HL-60/S4 treated with retinoic acid at 250 ng/mL for 4 days and 3 days (cell line): ENCODE measurements around the gene IPO4.
"Not testable (repeated sequence)": the region's sequence is repeated elsewhere in the genome, so short reads cannot be mapped to it uniquely, and the experiment has no call there.

ENCODE experiments used
- in situ Hi-C: fragments of 300-500 bp; cut with MboI; formaldehyde crosslinking; loops from 2 replicates; pipeline ENCODE4 v1.7.0; 2022; ENCODE audit warnings: low sequenced_read_pairs

The IPO4 gene

DNA sequence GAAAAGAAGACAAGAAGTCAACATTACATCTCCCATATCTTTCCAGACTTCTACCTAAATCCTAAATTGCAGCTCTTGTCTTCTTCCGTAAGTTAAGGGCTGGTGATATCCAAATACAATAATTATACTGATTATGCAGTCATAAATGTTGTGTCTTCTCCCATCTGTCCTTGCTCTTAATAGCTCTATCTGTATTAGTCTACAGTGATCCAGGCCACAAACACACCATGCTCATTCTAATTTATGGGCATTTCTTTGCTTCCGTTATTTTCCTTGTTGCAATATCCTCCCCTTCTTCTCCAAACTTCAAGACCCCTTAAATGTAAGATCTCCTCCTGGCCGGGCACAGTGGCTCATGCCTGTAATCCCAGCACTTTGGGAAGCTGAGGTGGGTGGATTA is 30.9 kb upstream of the IPO4 start:
- in situ Hi-C loops = no loop called here

DNA sequence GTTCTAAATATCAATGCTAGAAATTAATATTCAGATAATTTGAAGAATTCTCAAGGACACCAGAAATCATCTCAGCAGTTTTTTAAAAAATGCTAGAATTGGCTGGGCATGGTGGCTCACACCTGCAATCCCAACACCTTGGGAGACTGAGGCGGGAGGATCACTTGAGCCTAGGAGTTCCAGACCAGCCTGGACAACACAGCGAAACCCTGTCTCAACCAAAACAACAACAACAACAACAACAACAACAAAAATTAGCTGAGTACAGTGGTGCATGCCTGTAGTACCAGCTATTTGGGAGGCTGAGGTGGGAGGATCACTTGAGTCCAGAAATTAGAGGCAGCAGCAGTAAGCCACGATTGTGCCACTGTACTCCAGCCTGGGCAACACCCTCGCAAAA is 30.5 kb upstream of the IPO4 start:
- in situ Hi-C loops = no loop called here

DNA sequence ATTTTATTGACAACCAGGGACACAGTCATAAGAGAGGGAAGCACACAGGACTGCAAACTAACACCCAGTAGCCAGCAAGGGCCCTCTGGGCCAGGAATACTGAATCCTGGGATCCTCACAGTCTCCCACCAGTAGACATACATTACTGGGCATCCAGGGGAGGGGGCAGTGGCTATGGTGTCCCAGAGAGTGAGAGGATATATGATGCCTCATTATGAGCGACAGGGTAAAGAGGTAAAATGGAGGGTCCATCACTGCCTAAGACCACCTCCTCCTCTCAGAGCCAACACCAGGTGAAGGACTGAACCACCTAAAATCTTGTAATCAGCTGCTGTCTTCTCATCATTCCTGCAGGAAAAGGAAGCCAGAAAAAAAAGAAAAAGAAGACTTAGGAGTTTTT is 28.3 kb upstream of the IPO4 start:
- in situ Hi-C loops = not testable (repeated sequence)

DNA sequence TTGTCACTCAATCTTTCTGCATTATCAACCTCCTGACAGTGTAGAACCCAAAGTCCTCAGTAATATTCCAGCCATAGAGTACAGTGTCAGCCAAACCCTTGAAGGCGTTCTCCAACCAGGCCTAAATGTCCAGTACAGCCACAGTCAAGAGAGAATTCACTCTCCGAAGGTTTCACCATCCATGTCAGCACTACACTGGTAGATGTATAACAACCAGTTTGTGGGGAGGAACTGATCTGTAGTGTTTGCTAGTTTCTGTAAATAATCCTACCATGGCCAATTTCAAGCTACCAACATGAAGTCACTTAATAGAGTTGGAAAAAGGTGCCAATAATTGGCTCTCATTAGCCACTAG is 27.7 kb upstream of the IPO4 start:
- in situ Hi-C loops = no loop called here

DNA sequence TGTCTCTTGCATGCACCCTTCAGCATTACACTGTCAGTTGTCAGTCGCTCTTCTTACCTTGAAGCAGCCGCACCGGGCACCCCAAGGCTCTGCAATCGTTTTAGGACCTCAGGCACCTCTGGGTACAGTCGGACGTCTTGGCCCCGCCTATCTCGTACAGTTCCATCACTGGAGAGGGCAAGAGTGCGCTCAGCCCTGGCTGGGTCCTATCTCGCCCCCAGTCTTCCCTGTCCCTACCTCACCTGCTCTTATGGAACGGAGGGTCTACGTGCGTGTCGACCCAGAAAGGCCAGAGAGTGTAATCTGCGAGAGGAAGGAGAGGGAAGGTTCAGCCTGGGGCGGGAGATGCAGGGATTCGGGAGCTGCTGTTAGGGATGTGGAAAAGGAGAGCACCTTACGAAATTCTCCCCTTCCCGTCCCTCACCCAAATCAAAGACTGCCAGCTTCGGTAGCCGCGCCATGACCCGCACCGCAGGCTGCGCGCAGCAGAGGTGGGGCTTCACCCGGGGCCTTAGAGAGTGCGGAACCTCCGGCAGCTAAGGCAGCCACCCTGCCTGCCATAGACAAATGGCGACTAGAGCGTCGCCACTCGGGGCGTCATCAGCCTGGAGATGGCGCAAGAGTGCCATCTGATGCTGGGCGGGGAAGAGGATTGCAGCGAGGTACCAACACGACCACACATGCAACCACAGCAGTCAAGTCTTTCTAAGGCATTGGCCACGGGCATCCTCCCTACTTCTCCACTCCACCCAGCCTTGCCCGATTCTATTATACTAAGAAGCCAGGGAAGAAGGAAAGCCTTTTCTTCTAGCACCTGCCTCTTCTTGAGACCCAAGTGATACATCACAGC is 27.1 kb upstream of the IPO4 start, which contains the start of gene MDP1:
TSS of gene MDP1 (minus strand) at position 572 of the 850 bp plus-strand sequence. CDS start at position 461, 111 bp downstream.
- in situ Hi-C loops = no loop called here

DNA sequence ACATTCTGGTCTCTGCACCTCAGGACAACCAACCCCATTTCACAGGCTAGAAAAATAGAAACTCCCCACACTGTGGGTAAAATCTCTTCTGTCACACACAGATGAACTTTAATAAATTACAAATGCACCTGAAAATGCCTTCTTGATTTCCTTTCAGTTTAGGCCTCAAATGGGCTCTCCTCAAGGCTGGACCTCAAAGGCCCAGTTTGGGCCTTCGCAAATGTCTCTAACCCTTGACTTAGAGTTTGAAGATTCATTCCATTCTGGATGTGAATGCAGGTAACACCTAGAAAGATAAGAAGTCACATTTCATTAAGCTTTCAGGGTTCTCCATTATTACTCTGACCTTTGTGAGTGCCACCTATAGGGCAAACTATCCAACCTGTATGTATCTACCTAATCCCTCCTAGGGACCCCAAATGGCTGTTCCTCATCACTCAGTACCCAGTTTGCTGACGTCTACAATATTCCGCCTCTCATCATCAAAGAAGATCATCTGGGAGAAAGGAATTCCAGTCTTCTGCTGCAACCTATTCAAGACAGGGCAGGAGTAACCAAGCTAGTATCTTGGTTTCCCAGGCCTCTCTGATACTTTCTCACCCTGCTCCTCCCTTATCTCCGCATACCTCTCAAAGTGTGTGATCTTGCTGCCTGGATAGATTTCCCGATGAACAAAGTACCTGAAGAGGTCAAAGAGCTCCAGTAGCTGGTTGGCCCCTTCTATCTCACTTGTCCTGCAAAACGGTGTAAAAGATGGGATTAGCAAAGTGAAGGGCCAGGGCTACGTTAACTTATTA is 25.4 kb upstream of the IPO4 start:
- in situ Hi-C loops = no loop called here

DNA sequence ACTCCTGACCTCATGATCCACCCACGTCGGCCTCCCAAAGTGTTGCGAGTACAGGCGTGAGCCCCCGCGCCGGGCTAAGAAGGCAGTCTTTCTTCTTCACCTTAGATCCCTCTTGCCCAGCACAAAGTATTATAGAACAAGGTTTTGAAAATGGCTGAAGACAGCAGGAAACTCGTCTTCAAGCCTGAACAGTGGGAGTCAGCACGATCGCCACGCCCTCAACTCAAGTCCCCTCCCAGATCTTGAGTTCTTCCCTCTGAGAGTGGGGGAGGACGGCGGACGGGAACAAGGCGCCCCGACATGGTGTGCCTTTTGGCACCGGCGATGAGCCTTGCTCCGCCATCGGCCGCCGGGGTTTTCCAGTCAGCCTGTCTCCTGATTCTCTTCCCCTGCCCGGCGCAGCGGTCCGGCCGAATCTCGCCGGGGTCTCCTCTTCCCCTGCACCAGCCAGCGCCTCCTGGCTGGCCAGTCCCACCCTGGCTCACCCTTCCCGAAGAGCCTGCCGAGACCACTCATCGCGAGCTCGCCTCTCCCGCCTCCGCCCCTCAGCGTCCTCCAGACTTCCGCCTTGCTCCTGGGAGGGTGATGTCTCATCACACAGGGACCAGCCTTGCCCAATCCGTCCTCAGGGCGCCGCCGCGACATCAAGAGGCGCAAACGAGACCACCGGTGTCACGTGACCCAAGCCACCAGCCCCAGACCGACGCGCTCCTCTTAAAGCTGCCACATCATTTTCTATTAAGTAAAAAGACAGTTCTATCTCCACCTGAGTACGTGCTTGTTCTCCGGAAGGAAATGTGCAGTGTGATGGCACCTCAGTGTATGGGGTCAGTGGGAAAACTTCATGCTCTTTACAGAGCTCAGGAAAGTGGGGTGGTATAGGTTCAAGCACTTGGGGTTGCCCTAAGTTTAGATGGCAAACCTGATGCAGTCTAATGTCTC is 24.6 kb upstream of the IPO4 start, which contains the start of gene CHMP4A:
TSS of gene CHMP4A (minus strand) at position 565 of the 942 bp plus-strand sequence. CDS start at position 516, 49 bp downstream.
- in situ Hi-C loops = no loop called here

DNA sequence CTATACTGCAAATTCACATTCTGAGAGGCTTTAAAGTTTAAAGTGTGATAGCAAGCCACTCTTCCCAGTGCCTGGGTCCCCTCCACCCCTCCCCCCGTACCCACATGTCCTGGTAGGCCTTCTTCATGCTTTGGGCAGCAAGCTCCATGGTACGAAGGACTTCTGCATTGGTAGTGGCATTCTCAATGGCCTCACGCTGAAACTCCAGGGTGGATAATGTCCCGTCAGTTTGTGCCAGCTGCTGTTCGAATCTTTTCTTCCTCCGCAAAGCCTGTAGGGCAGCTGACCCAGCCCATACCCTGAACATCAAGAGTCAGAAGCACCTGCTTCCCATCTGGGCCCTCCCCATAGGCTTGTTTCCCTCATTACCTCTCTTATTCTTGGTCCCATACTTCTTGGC is 22.7 kb upstream of the IPO4 start:
- in situ Hi-C loops = no loop called here

DNA sequence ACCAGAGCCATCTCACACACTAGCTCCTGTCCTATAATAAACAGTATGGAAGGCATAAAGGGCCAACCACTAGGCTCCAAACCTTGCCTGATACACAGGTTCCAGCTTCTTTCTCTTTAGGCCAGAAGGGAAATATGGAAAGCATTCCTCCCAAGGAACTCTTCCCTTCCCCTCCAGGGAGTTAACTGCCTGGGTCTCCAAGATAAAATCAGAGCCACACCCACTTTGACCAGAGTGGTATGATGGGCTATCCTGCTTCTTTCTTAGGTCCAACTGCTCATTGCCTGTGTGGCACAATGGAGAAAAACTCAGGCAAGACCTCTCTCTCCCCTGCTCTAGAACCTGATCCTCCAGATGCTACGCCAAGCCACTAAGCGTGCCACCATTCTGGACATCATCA is 19.0 kb upstream of the IPO4 start:
- in situ Hi-C loops = no loop called here

DNA sequence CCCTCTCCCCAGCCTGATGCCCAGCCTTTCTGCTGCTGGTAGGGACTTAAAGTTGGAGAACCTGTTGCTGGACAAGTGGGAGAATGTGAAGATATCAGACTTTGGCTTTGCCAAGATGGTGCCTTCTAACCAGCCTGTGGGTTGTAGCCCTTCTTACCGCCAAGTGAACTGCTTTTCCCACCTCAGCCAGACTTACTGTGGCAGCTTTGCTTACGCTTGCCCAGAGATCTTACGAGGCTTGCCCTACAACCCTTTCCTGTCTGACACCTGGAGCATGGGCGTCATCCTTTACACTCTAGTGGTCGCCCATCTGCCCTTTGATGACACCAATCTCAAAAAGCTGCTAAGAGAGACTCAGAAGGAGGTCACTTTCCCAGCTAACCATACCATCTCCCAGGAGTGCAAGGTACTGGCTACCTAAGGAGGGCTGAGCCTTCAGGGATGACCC is 18.5 kb upstream of the IPO4 start:
- in situ Hi-C loops = no loop called here

DNA sequence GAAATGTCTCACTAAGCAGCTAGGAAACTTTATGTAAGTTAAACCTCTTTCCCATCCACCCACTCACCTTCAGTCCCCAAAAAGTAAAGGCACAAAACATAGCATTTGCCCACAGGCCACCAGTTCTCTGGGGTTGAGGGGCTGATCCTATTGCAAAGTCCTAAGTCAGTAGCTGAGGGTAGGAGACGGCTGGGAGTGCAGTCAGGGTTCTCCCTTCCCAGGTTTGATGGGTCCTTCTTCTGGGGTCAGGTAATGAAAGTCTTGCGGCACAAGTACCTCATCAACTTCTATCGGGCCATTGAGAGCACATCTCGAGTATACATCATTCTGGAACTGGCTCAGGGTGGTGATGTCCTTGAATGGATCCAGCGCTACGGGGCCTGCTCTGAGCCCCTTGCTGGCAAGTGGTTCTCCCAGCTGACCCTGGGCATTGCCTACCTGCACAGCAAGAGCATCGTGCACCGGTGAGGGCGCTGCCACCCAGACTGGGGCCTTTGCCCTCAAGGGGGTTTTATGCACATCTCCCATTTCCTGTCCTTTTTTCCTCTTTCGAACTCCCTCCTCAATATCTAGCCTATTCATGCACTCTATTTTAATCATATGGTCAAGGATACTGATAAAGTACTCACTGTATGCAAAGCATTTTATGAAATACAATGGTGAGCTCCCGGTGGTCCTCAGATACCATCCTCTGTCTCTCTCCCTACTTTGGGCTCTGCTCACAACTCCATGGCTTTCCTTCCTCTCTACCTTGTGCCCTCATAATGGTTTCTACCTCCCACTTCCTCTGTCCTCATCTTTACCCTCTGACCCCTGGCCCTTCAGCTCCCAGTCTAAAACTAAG is 17.9 kb upstream of the IPO4 start:
- in situ Hi-C loops = no loop called here

DNA sequence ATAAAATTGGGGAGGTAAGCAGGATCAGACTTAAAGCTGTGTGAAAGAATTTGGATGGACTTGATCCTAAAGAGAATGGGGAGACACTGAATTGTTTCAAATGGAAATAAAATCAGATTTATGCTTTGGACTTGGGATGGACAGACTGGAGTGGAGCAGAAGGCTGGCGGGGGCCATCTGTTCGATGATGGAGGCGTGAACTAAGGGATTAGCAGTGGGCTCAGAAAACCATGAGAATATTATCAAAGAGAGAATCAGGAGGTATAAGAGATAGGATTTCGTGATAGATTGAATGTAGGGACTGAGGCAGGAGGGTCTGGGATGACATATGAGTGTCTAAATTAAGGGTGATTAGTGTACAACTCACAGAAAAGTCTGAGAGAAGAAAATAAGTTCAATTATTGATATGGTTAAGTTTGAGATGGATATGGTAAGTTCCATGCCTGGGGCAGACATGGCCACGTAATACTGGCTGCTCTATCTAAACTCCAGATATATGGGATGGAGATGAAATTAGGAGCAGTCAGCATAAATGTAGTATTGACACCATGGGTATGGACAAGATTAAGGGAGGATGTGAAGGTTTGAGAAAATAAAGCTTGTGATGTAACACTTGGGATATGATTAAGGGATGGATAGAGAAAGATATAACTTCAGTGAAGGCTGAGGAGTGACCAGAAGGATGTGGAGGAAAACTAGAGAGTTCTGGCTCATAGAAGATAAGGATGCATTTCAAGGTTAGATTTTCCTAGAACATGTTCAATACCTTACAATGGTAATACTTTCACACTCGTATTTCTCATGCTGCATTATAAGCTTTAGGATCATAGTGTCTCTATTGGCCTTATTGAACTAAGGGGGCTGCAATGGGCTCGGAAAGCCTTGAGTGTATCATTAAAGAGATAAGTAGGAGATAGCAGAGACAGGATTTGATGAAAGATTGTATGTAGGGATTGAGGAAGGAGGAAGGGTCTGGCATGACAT is 15.8 kb upstream of the IPO4 start:
- in situ Hi-C loops = no loop called here

DNA sequence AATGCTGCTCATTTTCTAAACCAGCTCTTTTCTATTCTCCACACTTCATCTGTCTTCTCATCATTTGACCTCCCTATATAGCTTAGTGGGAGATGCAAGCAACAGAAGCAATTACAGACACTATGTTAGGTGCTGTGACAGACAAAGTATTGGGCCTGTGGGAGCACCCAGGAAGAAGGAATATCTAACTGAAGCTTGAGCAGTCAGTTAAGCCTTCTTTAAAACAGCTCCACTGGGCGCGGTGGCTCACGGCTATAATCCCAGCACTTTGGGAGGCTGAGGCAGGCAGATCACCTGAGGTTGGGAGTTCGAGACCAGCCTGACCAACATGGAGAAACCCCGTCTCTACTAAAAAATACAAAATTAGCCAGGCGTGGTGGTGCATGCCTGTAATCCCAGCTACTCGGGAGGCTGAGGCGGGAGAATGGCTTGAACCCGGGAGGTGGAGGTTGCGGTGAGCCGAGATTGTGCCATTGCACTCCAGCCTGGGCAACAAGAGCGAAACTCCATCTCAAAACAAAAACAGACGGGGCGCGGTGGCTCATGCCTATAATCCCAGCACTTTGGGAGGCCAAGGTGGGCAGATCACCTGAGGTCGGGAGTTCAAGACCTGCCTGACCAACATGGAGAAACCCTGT is 14.8 kb upstream of the IPO4 start:
- in situ Hi-C loops = not testable (repeated sequence)

DNA sequence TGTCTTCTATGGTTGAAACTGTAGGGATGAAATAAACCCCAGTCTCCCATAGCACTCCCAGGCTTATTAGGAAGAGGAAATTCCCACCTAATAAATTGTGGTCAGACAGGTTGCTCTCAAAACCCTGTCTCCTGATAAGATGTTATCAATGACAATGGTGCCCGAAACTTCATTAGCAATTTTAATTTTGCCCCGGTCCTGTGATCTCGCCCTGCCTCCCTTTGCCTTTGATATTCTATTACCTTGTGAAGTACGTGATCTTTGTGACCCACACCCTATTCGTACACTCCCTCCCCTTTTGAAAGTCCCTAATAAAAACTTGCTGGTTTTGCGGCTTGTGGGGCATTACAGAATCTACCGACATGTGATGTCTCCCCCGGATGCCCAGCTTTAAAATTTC is 13.9 kb upstream of the IPO4 start:
- in situ Hi-C loops = not testable (repeated sequence)

DNA sequence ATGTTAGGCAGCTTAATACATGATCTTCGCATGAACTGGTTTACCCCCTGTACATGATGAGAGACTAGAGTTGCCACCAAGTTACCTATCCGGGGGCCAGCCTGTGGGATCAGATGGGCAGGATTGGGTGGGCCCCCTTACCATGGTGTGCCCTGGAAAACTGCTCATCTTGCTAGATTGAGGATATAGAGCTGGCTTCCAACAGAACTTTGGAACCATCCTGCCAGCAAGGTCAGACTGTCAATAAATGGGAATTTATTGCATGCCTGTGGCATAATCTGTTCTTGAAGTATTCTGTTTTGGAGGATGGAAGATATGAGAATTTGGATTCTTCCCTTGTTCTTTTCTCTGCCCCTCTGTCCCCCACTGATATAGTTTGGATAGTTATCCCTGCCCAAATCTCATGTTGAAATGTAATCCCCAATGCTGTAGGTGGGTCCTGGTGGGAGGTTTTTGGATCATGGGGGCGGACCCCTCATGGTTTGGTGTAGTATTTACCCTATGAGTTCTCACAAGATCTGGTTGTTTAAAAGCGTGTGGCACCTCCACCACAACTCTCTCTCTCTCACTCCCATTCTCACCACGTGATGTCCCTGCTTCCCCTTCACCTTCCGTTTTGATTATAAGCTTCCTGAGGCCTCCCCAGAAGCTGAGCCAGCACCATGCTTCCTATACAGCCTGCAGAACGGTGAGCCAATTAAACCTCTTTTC is 10.4 kb upstream of the IPO4 start:
- in situ Hi-C loops = no loop called here

DNA sequence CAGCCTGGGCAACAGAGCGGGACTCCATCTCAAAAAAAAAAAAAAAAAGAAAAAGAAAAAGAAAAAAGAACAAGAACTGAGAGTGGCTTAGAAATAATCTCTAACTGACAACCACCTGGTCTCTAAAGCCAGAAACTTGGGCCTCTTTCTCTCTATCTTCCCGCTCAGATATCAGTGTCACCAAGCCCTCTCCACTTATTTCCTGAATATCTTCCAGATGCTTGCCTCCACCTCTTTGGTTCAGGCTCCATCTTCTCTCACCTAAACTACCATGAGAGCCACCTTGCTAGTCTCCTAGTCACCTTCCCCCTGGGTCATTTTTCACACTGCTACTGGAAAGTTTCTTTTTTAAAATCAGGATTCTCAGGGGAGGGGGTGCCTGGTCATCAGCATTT is 8.4 kb upstream of the IPO4 start:
- in situ Hi-C loops = no loop called here
